GM12878 (cell line): ENCODE results near the gene HOXB3. TPM values are rescaled to one million over a fixed set of nuclear protein-coding genes. Genes with fewer than 3 reads are reported as not detected.

Experiments used
- ATAC-seq: fragments of 200-7000 bp; cut with Tn5 transposase; 3 replicates; pipeline ENCODE4 v1.9.1; 2020; ENCODE audit warnings: mild to moderate bottlenecking, moderate library complexity
- BruUV-seq: library from RNA; stranded (reverse); fragments of 400-500 nt; replicated peaks from 2 replicates; lab custom pipeline; 2021; lab: Mats Ljungman, UMichigan
- CTCF ChIA-PET: fragments of 300-600 bp; sonication (Branson Sonifier 250); formaldehyde crosslinking; extraction: SDS; loops from one replicate; lab custom pipeline; 2021; ENCODE audit warnings: inconsistent platforms; lab: Yijun Ruan, JAX
- POLR2A ChIA-PET: fragments of 350-600 bp; formaldehyde crosslinking; extraction: SDS; loops from one replicate; lab custom pipeline; 2021; ENCODE audit warnings: inconsistent platforms; lab: Charles Lee
- RAD21 ChIA-PET: fragments of 300-600 bp; sonication (Branson Sonifier 250); formaldehyde crosslinking; loops from one replicate; lab custom pipeline; 2023; ENCODE audit warnings: antibody characterized with exemption; ENCODE audit not compliant: unreplicated experiment; lab: Charles Lee
- SMC1A ChIA-PET: fragments of 300-600 bp; sonication (Branson Sonifier 250); formaldehyde crosslinking; loops from one replicate; lab custom pipeline; 2023; ENCODE audit not compliant: unreplicated experiment, uncharacterized antibody; lab: Charles Lee
- DNase-seq: peaks from one replicate; pipeline ENCODE4 v3.0.0-alpha.2; 2011; ENCODE audit warnings: low read depth, low spot score
- FAIRE-seq: peaks from 3 replicates; lab custom pipeline; 2011; peaks lifted over from hg19 to GRCh38; lab: Jason Lieb, UNC
- H2AFZ ChIP-seq: 2 replicates; pipeline ENCODE4 v1.6.0; 2011; ENCODE audit warnings: low read depth, low read length, control low read depth; ENCODE audit not compliant: control insufficient read depth
- H3K27ac ChIP-seq: 2 replicates; pipeline ENCODE4 v1.5.1; 2011; ENCODE audit warnings: control low read depth; ENCODE audit not compliant: control insufficient read depth, insufficient read depth
- H3K27me3 ChIP-seq, 2 experiments: replicated peaks in 1 of 2; 2 replicates each; pipeline versions ENCODE4 v1.6.0 to v1.6.1; 2011; ENCODE audit warnings: low read length in 1 of 2; ENCODE audit not compliant: control insufficient read depth in 2 of 2, insufficient read depth in 2 of 2
- H3K36me3 ChIP-seq, 2 experiments: 2 replicates each; pipeline ENCODE4 v1.5.1; 2011; ENCODE audit warnings: low read length in 1 of 2; ENCODE audit not compliant: control insufficient read depth in 2 of 2, insufficient read depth in 2 of 2
- H3K4me1 ChIP-seq: 2 replicates; pipeline ENCODE4 v1.6.1; 2011; ENCODE audit warnings: mild to moderate bottlenecking, low read length, moderate library complexity, mixed read lengths; ENCODE audit not compliant: control insufficient read depth, insufficient read depth
- H3K4me2 ChIP-seq: 2 replicates; pipeline ENCODE4 v1.6.0; 2011; ENCODE audit warnings: control low read depth; ENCODE audit not compliant: control insufficient read depth, insufficient read depth
- H3K4me3 ChIP-seq: fragments of 200-600 bp; sonication (generic); 2 replicates; pipeline ENCODE4 v1.5.1; 2016
- H3K79me2 ChIP-seq: 2 replicates; pipeline ENCODE4 v1.6.0; 2011; ENCODE audit warnings: low read length; ENCODE audit not compliant: control insufficient read depth, insufficient read depth
- H3K9ac ChIP-seq: 2 replicates; pipeline ENCODE4 v1.8.0; 2011; ENCODE audit warnings: low read length, control low read depth, mixed read lengths; ENCODE audit not compliant: control insufficient read depth, insufficient read depth
- H3K9me3 ChIP-seq: replicated peaks from 3 replicates; pipeline ENCODE4 v1.5.1; 2011; ENCODE audit warnings: mild to moderate bottlenecking, low read length; ENCODE audit not compliant: control insufficient read depth, insufficient read depth
- H4K20me1 ChIP-seq: 2 replicates; pipeline ENCODE4 v1.6.0; 2011; ENCODE audit not compliant: control insufficient read depth, insufficient read depth
- SMAD1 ChIP-seq: fragments of 450-650 bp; IDR thresholded peaks from 2 replicates; pipeline ENCODE4 v1.6.1; 2018; ENCODE audit warnings: mild to moderate bottlenecking, low read depth; ENCODE audit not compliant: partially characterized antibody
- SMC3 ChIP-seq: IDR thresholded peaks from 2 replicates; pipeline ENCODE4 v1.6.1; 2011; ENCODE audit warnings: low read length, improper control_type of control experiment, borderline replicate concordance
- ZBTB40 ChIP-seq: fragments of 450-650 bp; IDR thresholded peaks from 2 replicates; pipeline ENCODE4 v1.6.1; 2016; ENCODE audit warnings: mild to moderate bottlenecking, moderate library complexity, borderline replicate concordance
- WGBS: methylation state at CpG from one replicate; pipeline ENCODE4 v1.1.6; 2016; ENCODE audit warnings: low lambda C conversion rate; ENCODE audit not compliant: insufficient replicate concordance, insufficient coverage; ENCODE audit errors: missing lambda C conversion rate; 5-methylcytosine and 5-hydroxymethylcytosine counted together
- in situ Hi-C: fragments of 300-500 bp; cut with MboI; formaldehyde crosslinking; loops from 9 replicates; pipeline ENCODE4 v1.14.3; 2018; ENCODE audit warnings: mixed read lengths
- intact Hi-C: fragments of 100-400 bp; cut with micrococcal nuclease; formaldehyde crosslinking; loops from one replicate; pipeline ENCODE4 v1.14.2; 2022; ENCODE audit not compliant: unreplicated experiment
- polyA plus RNA-seq, 11 experiments: library from polyadenylated mRNA; depleted of rRNA in 4 of 11; unstranded in 6 of 11; stranded (reverse) in 5 of 11; fragments of >200 nt; fragmentation: Nextera tagmentation in 4 of 11; fragmentation: Illumina TruSeq in 1 of 11; extraction: Ambion mirVana in 4 of 11; extraction: Trizol in 1 of 11; gene quantifications; 1 replicate in 1 of 11; 2 replicates in 10 of 11; pipeline versions ENCODE4 v1.2.1 to v1.2.3, GENCODE V29; 2011 to 2016; ENCODE audit warnings: inconsistent platforms in 2 of 11, missing spikeins in 2 of 11, low read depth in 1 of 11
- total RNA-seq, 4 experiments: library from RNA; depleted of rRNA in 3 of 4; stranded (reverse); fragments of >200 nt in 3 of 4; fragmentation: Illumina TruSeq in 1 of 4; extraction: Trizol in 1 of 4; gene quantifications; 2 replicates each; pipeline versions ENCODE4 v1.2.1 to v1.2.3, GENCODE V29; 2013 to 2021

HOXB3 gene
- total and polyA plus RNA-seq, 10 of the 15 experiments (the other 5 are each of a cell fraction or from before 2014, with no cell fraction given): 0.19 to 7.7 (median 2.9) TPM

GRCh38 chr17:48542698-48543106 is 47.3 kb downstream of the HOXB3 start:
- WGBS: 7% methylated on average over 12 of the region's 12 CpGs
- CTCF ChIA-PET: interaction anchor here (0.6 to 1.0 kb wide), 2 partner anchors 73 to 88 kb away, joined by 3 to 4 read pairs; no protein-coding TSS in a partner anchor
- TF ChIP-seq ZBTB40 (0 out of 2 replicates have a peak, but pooled peaks have one; percentile 20), SMC3 (no peak), SMAD1 (peak; percentile 53)
- Histone ChIP-seq H2AFZ (no peak overlapping the region; the same call in 1 of the 2 replicates), H3K4me3 (peak overlapping the region; percentile 69), H3K9ac (peak overlapping the region; percentile 77), H3K36me3 (no peaks in the 10 kb centered on the region), H3K9me3 (no peaks in the 10 kb centered on the region), H3K4me1 (peaks cover 7% of the 10 kb centered on the region), H3K79me2 (peaks cover 12% of the 10 kb centered on the region), H3K4me2 (peak overlapping the region; percentile 85), H4K20me1 (no peaks in the 10 kb centered on the region), H3K27me3 (peaks cover 0 to 4% of the 10 kb centered on the region in 2 experiments; a peak in 1 of 4 replicates), H3K27ac (peak overlapping the region; percentile 49)
- ATAC-seq (peak; percentile 9), FAIRE-seq (no peak), DNase-seq (no peak)
- POLR2A ChIA-PET: interaction anchor here (1.8 to 2.0 kb wide), 2 partner anchors 29 to 50 kb away, joined by 4 to 9 read pairs; no protein-coding TSS in a partner anchor
- in situ Hi-C loops (no loop called here), intact Hi-C loops (loop anchor here (2.0 to 5.0 kb wide), 2 partner anchors 32 to 50 kb away; no protein-coding TSS in a partner anchor)
- SMC1A ChIA-PET: interaction anchor here (1.0 to 2.1 kb wide), 3 partner anchors 32 to 207 kb away, joined by 3 to 9 read pairs (median 3); no protein-coding TSS in a partner anchor
- RAD21 ChIA-PET: interaction anchor here (1.3 to 2.3 kb wide), 2 partner anchors 29 to 46 kb away, joined by 3 to 5 read pairs; no protein-coding TSS in a partner anchor
- BruUV-seq: TSS peak; percentile 90
